ENCODE measurements around the gene TREML1.

- TF ChIP-seq, protein P1, sequence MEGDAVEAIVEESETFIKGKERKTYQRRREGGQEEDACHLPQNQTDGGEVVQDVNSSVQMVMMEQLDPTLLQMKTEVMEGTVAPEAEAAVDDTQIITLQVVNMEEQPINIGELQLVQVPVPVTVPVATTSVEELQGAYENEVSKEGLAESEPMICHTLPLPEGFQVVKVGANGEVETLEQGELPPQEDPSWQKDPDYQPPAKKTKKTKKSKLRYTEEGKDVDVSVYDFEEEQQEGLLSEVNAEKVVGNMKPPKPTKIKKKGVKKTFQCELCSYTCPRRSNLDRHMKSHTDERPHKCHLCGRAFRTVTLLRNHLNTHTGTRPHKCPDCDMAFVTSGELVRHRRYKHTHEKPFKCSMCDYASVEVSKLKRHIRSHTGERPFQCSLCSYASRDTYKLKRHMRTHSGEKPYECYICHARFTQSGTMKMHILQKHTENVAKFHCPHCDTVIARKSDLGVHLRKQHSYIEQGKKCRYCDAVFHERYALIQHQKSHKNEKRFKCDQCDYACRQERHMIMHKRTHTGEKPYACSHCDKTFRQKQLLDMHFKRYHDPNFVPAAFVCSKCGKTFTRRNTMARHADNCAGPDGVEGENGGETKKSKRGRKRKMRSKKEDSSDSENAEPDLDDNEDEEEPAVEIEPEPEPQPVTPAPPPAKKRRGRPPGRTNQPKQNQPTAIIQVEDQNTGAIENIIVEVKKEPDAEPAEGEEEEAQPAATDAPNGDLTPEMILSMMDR (IDR thresholded peaks at IDR 0.05), result no peak
- TF ChIP-seq EZH2 (IDR thresholded peaks at IDR 0.05) (no peak), EZH2phosphoT487 (IDR thresholded peaks at IDR 0.05) (no peak)
Observed at GRCh38 chr6:41132254-41132653, 21.9 kb downstream of the TREML1 start.

Measured in neural progenitor cell (in vitro differentiated cells).